8988T (cell line): ENCODE data around the gene ZNF330.
"Not testable (repeated sequence)": the region's sequence is repeated elsewhere in the genome, so short reads cannot be mapped to it uniquely, and the experiment has no call there.

Source experiments
- DNase-seq: peaks from one replicate; pipeline ENCODE4 v3.0.0; 2011

The ZNF330 gene

DNA sequence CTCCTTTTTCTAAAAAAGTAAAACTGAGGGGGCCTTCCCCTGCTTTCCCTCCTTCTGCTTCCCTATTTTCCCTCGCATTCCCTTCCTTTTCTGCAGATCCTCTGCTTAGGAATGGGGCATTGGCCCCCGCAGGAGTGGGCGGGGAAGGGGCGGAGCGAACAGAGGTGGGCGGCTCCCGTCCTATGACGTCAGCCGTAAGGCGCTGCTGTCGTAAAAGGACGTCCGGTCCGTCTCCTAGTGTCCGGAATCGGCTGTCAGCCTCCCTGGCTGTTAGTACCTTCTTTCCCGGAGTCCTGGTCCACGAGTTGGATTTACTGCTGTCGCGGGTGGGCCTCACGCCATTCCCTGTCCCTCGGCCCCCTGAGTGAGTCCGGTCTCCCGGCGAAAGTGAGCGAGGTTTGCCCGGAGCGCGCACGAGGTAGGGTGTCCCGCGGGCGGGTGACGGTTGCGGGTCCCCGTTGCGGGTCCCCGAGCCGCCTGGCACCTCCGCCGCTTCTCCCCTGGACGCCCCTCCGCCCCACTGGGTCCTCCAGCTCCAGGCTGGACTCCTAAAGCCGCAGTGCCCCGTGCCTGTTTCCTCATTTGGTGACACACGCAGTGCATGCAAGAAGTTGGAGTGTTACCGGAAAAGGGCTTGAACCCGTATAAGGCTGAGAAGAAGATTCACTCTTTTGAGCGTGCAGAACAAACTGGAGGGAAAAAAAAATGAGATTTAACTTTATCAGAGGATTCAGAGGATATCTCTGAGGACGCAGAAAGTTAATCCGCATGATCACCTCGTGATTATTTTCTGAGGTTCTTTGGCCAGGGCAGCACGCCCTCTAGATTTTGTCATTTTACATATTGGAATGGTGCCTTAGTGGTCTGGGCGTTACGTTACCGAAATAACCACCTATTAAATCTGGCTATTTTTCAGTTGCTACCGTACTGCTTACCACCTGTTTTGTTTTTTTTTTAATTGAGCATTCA lies at the start of gene ZNF330:
Gene ZNF330, plus strand, starts transcription at position 205 of the 969 bp plus-strand sequence. CDS start 1,477 bp downstream, outside the sequence.
- peak; percentile 49 for DNase-seq

DNA sequence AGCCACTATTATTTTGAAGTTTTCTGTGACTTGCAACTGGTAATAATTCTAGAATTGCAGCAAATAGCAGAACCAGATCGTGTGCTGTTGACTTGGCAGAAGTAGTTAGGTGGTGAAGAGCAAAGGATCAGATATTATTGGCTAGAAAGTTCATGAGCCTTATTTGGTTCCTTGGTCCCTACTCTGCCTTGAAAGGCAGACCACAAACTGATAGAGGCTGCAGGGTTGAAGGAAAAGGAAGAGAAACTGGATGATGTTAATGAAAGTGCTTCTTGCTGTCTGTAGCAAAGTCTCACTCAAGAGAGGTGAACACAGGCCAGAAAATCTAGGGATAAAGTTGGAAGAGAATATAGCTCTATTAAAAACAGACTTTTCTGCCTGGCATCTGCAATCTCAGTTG lies 46.2 kb upstream of the ZNF330 start:
- DNase-seq, result no peak

DNA sequence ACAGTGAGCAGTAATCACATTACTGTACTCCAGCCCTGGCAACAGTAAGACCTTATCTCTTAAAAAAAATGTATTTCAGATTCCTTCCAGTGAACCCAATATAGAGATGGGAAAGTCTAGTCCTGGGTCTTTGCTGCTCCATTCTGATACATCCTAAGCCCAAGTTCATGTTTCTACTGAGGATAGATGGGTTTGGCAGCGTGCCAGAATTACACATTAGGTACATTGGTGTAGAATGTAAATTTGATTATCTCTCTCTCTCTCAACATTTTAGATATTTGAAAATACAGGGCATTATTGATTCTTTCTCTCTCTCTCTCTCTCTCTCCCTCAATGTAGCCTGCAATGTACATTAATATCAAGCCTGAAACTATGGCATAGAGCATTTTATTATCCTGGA lies 43.5 kb upstream of the ZNF330 start:
- no peak for DNase-seq

DNA sequence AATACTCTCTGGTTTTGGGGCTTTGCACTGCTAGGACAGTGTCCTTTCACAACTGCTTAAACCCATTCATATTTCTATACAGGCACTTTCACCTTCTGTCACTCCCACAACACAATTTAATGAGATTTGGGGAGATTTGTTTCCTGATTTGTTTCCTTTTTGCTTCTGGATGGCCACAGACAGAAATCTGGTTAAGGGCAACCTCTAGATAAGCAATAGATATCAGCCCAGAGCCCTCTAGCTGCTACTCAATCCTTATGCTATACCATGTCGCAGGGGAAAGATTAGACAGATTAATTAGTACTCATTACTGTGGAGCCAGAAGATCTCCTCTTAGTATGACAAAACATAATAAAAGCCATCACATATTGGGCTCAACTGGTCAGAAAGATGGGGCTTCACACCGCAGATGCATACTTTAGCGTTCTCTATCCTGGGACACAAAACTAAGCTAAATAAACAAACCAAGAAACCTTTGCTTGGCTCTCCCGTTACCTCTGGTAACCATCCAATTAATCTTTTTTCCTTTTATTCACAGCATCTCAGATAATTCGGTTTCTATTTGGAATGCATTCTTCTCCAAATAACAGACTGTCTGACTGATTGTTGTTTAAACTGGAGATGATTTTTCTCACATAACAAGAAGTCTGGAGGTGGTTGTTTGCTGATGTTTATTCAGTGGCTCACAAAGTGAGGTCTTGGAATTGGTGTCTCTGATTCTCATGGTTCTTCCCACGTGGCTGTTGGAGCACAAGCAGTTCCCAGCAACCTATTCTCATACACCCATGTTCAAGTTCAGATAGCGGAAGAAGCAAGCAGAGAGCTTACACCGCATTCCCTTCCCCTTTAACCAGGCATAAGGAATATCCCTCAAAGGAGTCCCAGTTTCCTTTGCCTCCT lies 41.0 kb upstream of the ZNF330 start:
- no peak for DNase-seq

DNA sequence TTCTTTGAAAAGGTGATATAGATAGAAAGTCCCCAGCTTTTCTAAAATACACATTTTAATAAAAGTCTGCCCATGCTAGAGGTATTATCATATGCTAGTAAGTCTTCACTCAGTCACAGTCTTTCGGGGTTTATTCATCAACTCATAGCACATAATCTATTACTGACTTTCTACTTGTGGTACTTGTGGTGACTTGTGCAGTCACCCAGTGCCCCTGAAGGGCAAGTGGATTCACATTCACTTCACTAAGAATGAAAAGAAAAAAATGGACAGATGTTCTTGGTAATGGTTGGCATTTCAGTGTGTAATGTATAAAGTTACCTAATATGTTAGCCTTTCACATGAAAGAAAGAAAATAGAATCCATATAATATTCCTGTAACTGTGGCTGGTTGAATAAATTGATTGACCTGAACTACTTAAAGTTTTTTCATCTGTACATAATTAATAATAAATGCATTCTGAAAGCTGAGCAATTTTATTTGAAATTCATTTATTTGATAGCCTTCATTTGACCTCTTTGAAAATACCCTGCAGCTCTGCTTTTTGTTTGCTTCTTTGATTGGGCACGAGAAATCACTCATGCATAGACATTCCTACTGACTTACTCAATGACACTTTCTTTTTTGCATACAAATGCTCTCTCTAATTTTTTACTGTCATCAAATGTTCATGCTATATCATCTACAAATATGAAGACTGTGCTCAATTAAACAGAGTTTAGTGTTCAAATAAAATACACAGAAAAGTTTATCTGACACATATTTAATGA lies 39.5 kb upstream of the ZNF330 start:
- DNase-seq, result no peak

DNA sequence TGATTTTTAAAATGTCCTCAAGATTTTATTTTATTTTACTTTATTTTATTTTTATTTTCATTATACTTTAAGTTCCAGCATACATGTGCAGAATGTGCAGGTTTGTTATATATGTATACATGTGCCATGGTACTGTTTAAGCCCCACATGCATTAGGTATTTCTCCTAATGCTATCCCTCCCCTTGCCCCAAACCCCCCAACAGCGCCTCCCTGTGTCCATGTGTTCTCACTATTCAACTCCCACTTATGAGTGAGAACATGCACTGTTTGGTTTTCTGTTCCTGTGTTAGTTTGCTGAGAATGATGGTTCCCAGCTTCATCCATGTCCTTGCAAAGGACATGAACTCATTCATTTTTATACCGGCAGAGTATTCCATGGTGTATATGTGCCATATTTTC lies 37.2 kb upstream of the ZNF330 start:
- not testable (repeated sequence) for DNase-seq

DNA sequence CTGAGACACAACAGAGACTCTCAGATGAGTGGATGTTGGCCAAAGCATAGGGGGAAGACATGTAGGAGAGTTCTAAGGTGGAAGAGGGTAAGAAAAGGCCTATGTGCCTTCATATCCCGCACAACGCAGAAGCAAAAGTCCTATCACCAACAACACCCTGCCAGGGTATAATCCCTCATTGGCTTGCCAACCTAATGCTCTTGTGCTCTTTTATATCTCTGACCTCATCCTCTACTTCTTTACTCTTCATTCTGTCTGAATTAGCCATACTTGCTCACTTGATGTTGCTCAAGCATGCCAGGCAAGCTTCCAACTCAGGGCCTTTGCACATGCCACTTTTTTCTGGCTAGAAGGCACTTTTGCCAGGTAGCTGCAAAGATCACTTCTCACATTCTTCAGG lies 28.1 kb upstream of the ZNF330 start:
- DNase-seq, result no peak

DNA sequence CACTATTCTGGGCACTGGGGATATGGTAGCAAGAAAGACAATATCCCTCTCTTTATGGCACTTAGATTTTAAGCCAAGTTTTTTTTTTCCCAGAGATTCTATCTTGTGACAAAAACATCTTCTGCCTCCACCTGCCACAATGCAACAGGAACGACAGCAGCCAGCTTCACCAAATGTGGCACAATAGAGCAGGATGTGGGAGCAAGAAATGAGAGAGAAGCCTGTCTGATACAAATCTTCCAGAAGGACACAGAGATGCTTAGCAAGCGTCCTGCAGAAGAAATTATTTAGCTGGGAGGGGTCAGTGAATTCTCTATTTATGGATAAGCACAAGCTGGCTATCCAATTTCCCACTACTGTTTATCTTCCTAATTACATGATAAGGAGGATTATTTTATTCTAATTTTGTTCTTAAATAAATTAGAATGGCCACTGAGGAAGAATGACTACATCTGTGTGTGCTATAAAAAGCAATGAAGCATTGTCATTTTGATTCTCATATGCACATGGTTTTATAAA lies 27.1 kb upstream of the ZNF330 start:
- DNase-seq, result no peak

DNA sequence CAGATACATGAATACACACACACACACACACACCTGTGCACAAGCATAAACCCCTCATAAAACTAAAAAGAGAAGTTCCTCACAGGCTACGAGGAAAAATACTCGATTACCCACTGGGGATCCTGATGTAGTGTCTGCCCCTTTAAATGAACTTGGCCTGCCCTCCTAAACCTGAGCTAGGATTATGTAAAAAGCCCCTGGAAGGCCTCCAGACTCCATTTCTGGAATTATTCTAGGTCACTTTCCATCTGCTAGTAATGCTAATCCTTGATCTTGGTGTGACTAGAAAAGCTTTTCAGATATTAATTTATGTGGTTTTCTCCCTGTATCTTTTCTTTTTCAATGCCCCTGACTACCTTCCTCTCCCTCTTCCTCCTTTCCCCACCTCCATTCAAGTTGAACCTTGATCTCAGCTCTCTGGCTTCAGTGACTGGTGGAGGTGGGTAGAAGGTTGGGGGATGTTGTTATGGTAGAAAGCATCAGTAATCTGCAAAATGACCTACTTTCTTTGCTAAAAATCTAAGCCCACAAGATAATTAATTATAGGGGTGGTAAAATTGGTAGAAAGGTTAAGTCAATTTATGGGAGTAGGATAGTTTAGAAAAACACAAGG lies 25.5 kb upstream of the ZNF330 start:
- DNase-seq, result no peak

DNA sequence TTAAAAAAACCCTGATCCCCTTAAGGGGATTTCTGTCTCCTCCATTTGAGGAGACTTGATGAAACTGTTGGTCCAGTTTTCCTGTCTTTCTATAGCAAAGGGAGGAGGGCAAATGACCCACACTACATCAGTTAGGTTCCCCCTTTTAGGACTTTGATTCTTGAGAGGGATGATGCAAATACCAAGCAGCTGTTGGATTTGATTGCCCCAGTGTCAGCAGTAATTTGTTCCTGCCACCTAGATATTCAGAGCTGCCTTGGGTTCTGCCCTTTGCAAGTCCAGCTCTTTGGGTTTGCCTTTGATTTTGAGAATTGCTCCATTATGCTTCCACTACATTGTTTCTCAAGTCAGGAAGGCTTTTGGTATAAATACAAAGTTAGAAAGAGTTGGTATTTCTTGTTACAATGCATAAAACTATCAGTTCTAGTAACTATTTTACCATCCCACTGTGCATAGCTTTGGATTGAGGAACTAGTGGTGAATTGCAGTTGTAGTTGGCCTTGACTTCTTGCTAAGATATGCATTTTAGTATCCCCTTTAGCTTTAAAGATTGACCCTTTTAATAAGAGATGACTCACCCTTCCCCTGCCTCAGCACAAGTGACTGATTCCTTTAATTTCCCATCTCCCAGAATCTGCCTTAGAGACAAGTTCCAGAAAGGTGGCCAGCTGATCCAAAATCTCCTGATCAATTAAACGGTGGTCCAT lies 24.3 kb upstream of the ZNF330 start:
- no peak for DNase-seq

DNA sequence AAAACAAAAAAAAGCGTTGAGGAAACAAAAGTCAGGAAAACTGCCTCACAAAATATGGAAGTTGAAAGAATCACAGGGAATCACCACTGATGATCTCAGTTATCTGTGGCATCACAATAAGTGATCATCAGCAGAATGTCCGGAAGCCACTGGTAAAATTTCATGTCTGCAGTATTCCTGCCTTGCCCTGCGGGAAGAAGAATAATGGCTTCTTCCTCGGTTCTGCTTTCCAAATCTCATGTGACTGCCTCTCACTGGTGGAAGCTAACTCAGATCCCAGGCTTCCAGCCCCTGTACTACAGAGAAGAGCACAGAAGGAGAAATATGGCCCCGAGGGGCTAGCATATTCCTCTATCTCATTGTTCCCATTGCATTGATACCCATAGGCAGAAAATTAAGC lies 12.7 kb upstream of the ZNF330 start:
- DNase-seq, result no peak

DNA sequence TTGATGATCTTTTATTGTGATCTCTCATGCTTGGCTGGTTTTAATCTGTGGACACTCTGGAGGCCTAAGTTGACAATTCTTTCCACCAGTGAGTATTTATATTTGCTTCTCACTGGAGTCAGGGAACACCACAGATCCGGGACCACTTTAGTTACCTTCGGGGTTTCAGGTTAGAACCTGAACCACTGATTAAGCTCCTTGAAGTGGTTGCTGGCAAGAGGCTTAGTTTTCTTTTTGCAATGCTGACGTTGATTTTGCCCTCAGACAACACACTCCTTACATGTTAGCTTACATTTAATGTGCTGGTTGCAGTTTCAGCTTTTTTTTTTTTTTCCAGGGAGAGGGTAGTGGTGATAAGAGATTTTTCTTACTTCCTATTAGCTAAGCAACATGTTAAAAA lies 10.5 kb upstream of the ZNF330 start:
- no peak for DNase-seq

DNA sequence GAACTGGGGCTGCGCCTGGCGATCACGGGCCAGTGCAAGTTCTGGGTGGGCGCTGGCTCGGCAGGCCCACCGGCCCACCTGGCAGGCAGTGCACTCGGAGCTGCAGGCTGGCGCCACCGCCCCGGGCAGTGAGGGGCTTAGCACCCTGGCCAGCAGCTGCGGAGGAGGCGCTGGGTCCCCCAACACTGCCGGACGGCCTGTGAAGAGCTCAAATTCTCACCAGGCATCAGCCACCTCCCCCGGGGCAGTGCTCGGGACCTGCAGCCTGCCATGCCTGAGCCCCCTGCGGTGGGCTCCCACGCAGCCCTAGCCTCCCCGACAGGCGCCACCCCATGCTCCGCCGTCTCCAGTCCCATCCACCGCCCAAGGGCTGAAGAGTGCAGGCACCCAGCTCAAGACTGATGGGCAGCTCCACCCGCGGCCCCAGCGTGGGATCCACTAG lies 7.1 kb upstream of the ZNF330 start:
- no peak for DNase-seq

DNA sequence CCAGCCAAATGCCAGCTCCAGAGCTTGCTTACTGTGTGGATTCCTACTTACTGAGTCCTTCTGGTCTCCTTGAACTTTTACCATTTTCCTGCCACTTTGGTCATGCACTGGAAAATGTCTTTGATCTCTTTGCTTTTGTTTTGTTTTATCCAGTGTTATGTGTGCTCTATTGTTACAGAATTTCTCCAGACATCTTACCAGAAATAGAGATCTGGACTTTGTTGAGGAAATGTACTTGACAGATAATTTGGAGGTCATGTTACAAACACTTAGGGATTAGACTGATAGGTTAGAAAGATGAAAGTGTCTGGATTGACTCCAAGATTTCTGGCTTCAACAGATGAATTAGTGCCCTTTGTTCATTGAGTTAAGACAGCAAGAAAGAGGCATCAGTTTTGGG lies 5.7 kb upstream of the ZNF330 start:
- no peak for DNase-seq

DNA sequence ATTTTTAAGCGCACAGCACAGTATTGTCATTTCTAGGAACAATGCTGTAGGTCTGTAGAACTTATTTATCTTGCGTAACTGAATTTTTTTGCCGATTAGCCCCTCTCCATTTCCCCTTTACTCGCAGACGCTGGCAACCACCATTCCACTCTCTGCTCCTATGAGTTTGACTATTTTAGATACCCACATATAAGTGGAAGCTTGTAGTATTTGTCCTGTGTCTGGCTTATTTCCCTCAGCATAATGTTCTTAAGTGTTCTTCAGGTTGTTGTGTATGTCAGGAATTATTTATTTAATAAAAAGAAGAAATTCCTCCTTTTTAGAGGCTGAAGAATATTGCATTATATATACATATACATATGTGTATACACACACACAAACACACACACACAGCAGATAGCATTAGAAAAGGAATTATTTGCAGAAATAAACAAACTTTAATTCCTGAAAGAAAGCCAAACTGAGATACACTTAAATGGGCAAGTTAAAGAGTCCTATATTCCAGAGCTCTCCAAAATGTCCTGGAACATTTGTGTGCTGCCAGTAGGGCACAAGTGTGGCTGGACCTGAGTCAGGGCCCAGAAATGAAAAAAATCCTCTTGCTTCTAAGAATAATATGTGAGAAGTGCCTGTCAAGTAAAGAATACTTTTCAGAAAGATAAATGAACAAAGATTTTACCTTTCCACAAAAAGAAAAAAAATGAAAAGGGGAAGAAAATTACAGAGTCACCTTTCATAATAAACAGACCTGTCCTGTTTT lies 4.5 kb upstream of the ZNF330 start:
- no peak for DNase-seq

DNA sequence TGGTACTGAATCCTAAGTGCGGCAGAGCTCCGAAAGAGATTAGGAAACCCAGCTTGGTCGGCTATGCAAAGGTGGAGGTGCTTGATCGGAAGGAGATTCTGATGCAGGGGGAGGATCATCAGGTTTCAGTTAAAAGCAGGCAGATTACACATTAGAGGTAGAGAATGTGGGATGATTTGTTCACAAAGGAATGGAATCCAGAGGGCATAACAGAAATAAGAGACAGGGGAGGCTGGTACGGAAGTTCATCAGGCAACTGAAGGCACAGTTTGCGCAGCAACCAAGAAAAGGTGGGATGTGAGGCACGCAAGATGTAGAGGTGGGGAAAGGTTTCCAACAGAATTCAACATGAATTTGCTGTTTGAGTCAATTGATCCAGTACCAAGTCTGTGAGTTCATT lies 424 bp upstream of the ZNF330 start:
- DNase-seq, result no peak

DNA sequence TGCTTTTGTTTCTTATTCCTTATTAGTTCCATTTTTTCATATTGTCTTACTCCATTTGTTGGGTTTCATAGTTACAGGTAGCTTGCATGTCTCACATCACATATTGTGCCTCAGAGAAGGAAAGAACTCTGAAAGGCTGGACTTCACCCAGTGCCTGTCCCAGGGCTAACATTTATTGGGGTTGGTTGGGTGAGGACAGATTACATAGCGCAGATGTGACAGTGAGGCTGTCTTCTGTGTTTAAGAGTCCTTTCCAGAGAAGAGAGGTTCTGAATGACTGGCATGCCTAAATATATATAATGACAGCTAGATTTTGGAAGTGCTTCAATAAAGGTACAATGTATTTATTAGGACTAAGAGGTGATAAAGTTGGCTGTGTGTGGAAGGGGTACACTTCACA lies 2.7 kb downstream of the ZNF330 start:
- DNase-seq, result no peak

DNA sequence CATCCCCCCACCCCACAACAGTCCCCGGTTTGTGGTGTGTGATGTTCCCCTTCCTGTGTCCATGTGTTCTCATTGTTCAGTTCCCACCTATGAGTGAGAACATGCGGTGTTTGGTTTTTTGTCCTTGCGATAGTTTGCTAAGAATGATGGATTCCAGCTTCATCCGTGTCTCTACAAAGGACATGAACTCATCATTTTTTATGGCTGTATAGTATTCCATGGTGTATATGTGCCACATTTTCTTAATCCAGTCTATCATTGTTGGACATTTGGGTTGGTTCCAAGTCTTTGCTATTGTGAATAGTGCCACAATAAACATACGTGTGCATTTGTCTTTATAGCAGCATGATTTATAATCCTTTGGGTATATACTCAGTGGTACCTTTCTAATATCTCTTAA lies 6.6 kb downstream of the ZNF330 start:
- DNase-seq, result not testable (repeated sequence)

DNA sequence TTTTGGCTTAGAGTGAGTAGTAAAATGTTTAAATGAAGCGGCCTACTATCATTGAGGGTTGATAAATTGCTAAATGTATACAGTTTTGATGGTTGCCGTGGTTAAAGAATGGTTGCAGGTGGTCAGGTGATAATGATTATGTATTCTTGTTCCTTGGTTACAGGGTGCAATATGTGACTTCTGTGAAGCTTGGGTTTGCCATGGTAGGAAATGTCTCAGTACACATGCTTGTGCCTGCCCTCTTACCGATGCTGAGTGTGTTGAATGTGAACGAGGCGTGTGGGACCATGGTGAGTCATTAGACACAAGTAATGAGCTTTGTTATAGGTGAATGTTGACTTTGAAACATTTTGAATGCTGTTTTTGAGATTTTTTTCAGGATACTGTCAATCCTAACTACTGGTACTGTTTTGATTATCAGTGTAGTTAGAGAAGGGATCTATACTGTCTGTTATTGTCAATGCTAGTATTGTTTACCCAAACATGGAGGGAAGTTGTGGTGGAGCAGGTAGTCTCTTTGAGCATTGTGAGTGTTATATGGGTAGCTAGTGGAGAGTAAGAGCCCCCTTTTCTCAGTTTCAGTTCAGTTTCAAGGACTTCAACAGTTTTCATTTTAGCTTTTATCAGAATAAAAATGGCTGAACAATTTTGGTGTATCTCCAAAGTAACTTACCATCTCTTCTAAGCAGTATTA lies 8.9 kb downstream of the ZNF330 start:
- DNase-seq, result no peak

DNA sequence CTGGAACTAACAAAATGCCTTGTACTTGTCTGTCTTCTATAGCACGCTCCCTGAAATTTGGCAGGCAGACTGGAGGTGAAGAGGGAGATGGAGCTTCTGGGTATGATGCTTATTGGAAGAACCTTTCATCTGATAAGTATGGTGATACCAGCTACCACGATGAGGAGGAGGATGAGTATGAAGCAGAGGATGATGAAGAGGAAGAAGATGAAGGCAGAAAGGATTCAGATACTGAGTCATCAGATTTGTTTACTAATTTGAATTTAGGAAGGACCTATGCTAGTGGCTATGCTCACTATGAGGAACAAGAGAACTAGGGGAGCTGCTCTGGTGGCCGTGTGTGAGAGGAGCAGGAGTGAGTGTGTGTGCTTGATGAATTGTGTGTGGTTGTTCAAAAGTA lies 13.0 kb downstream of the ZNF330 start:
- no peak for DNase-seq
